Heart left ventricle (tissue), 16 donors: ENCODE results near the gene LAPTM5. TPM values are rescaled to one million over a fixed set of nuclear protein-coding genes. Genes with fewer than 3 reads are reported as not detected.

Source experiments
- ATAC-seq, 4 donors: fragments of 200-7000 bp; cut with Tn5 transposase; one replicate each; pipeline ENCODE4 v1.9.1; 2020 to 2022; ENCODE audit warnings: moderate library complexity in 4 of 4, mild to moderate bottlenecking in 3 of 4, moderate number of reproducible peaks in 1 of 4
- DNase-seq, 5 donors: peaks; one replicate each; pipeline ENCODE4 v3.0.0-alpha.2; 2020
- H3K27ac ChIP-seq, 12 donors: fragments of 200-600 bp; sonication (generic) in 4 of 12; one replicate each; pipeline versions ENCODE4 v1.5.0 to v1.8.0; 2016 to 2022; ENCODE audit warnings: mild to moderate bottlenecking in 2 of 12
- H3K27me3 ChIP-seq, 9 donors: fragments of 200-600 bp; sonication (generic) in 2 of 9; one replicate each; pipeline versions ENCODE4 v1.5.1 to v1.8.0; 2016 to 2022; ENCODE audit warnings: mild to moderate bottlenecking in 3 of 9
- H3K36me3 ChIP-seq, 9 donors: fragments of 200-600 bp; sonication (generic) in 2 of 9; one replicate each; pipeline versions ENCODE4 v1.5.0 to v1.8.0; 2018 to 2022; ENCODE audit warnings: mild to moderate bottlenecking in 2 of 9
- H3K4me1 ChIP-seq, 12 donors: fragments of 200-600 bp; sonication (generic) in 4 of 12; one replicate each; pipeline versions ENCODE4 v1.5.0 to v1.8.0; 2016 to 2022; ENCODE audit warnings: mild to moderate bottlenecking in 3 of 12
- H3K4me3 ChIP-seq, 12 donors: fragments of 200-600 bp; sonication (generic) in 4 of 12; one replicate each; pipeline versions ENCODE4 v1.5.0 to v1.8.0; 2017 to 2022; ENCODE audit warnings: mild to moderate bottlenecking in 9 of 12, moderate library complexity in 4 of 12
- H3K9me3 ChIP-seq, 12 donors: fragments of 200-600 bp; sonication (generic) in 4 of 12; one replicate each; pipeline versions ENCODE4 v1.5.0 to v1.8.0; 2016 to 2022; ENCODE audit warnings: mild to moderate bottlenecking in 1 of 12
- POLR2A ChIP-seq, 2 donors: fragments of 450-650 bp; IDR thresholded peaks; one replicate each; pipeline ENCODE4 v1.6.1; 2017; ENCODE audit warnings: antibody characterized with exemption in 2 of 2, mild to moderate bottlenecking in 2 of 2, moderate library complexity in 2 of 2
- WGBS, 4 donors: extraction: QIAGEN DNeasy Blood & Tissue Kit in 2 of 4; methylation state at CpG; one replicate each; pipeline versions ENCODE4 v1.1.5 to v1.1.7; 2013 to 2018; 5-methylcytosine and 5-hydroxymethylcytosine counted together
- intact Hi-C, 10 donors: fragments of 100-400 bp; cut with DNase I; formaldehyde crosslinking; loops; one replicate each; pipeline versions ENCODE4 v1.11.1 to v1.14.2; 2022
- polyA plus RNA-seq, 2 donors: library from polyadenylated mRNA; stranded (reverse); fragments of 200-250 nt; gene quantifications; one replicate each; pipeline ENCODE4 v1.2.3, GENCODE V29; 2013
- total RNA-seq, 9 donors: library from RNA; depleted of rRNA in 2 of 9; stranded (reverse); fragments of >200 nt in 2 of 9; fragmentation: NEBNext Ultra II Directional in 3 of 9; extraction: Animal tissue kit (Norgen Biotek cat#: 25700) in 3 of 9; gene quantifications; one replicate each; pipeline versions ENCODE4 v1.1.0 to v1.2.4, GENCODE V29; 2016 to 2023
- TF ChIP-seq, protein P1 (sequence below), 12 donors: fragments of 200-600 bp; sonication (generic) in 4 of 12; IDR thresholded peaks; one replicate each; pipeline versions ENCODE4 v1.5.0 to v1.8.0; 2018 to 2022; ENCODE audit warnings: antibody characterized with exemption in 12 of 12, mild to moderate bottlenecking in 5 of 12
- donor health status: ischemic (EF 13 %, LVEDD 7.1; RV severe dilation, severe dysfunction).
- donor health status: healthy with polysubstance abuse.
- donor health status: DM: no; HTN: yes; CAD: no.
- donor health status: DM: no; HTN: no; CAD: no.
- donor health status: ischemic (EF 25% LVEDD 6.9; RV normal size, moderate dysfunction).
- donor health status: ischemic (EF 25% LVEDD 5.7; RV mildly dilated, moderate dysfunction).
- donor health status: healthy.
- donor health status: DM: yes; HTN: yes; CAD: no.
- donor health status: ischemic (EF 35%, LVEDD 5.7; RV mildly dilated, moderate dysfunction).
- donor health status: nonischemic (EF 11% LVEDD 7.7; RV severe dilation, severe dysfunction).
- donor health status: DM: yes; HTN: yes; CAD: no.
- donor health status: PGD.
- donor health status: ischemic (EF 29% LVEDD 5.4; RV normal size, mild dysfunction).
- donor health status: nonischemic (EF 23%, LVEDD 6.1; RV moderate dilation, normal function).

LAPTM5 gene
- total and polyA plus RNA-seq, 11 donors: 6.9 to 260 (median 14.3) TPM

DNA sequence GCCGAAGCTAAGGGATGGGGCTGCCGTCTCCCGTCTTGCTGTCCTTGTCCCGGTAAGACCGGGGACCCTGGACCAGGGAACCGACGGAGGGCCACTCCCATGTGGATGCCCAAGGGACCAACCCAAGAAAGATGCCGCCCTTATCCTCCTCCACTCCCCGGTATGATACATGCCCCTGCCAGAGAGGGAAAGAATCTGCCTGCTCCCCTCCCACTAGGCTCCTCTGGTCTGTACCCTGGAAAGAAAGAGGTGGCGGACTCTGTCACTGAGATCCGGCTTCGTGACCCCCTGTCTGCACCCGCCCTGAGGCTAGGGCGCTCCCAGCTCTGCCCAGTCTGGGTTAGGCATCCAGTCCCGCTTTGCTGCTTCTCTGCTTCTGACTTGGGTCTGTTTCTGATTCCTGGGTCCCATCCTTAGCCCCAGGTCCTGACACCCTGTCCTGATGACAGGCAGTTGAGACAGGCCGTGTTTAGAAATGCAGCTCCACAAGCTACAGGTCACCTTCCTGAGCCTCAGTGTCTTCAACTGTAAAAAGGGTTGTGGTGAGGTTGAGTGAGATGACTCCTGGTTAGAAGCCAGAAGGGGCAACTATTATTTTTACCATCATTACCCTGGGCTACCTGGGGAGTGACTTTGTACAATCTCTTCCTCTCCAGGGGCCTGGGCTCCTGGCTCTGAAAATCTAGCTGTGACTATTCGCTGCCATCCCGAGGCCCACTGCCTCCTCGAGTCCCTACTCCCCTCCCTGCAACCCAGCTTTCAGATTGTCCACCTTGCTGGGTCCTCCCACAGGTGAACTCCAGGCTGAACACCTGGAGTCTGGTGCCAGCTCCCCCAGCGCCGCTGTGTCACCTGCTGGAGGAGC lies 37.9 kb downstream of the LAPTM5 start:
- WGBS, 4 donors: 31 to 55% (median 35%) methylated on average over 12 to 21 of the region's 21 CpGs
- Histone ChIP-seq H3K36me3 (peaks cover 0 to 4% (median 0%) of the 10 kb centered on the region in 9 donors), H3K27me3 (no peaks in the 10 kb centered on the region), H3K27ac (peak overlapping the region in 10 of 12 donors; percentile 80 to 100 (median 96)), H3K4me1 (peaks cover 0 to 15% (median 8%) of the 10 kb centered on the region in 12 donors), H3K9me3 (peaks cover 0 to 11% (median 3%) of the 10 kb centered on the region in 12 donors), H3K4me3 (peak overlapping the region in 11 of 12 donors; percentile 27 to 71 (median 57))
- no peak for TF ChIP-seq POLR2A (IDR thresholded peaks at IDR 0.05)
- TF ChIP-seq, protein P1, sequence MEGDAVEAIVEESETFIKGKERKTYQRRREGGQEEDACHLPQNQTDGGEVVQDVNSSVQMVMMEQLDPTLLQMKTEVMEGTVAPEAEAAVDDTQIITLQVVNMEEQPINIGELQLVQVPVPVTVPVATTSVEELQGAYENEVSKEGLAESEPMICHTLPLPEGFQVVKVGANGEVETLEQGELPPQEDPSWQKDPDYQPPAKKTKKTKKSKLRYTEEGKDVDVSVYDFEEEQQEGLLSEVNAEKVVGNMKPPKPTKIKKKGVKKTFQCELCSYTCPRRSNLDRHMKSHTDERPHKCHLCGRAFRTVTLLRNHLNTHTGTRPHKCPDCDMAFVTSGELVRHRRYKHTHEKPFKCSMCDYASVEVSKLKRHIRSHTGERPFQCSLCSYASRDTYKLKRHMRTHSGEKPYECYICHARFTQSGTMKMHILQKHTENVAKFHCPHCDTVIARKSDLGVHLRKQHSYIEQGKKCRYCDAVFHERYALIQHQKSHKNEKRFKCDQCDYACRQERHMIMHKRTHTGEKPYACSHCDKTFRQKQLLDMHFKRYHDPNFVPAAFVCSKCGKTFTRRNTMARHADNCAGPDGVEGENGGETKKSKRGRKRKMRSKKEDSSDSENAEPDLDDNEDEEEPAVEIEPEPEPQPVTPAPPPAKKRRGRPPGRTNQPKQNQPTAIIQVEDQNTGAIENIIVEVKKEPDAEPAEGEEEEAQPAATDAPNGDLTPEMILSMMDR (IDR thresholded peaks at IDR 0.05): no peak
- DNase-seq: peak in 2 of 5 donors; percentile 46 to 81
- no peak for ATAC-seq
- intact Hi-C loops: loop anchor here (1.0 to 10.0 kb wide), 13 partner anchors 59 to 1487 kb away; partner anchors contain the start of genes MECR (in 2 of the 10) and SDC3 (in 2 of the 10)

DNA sequence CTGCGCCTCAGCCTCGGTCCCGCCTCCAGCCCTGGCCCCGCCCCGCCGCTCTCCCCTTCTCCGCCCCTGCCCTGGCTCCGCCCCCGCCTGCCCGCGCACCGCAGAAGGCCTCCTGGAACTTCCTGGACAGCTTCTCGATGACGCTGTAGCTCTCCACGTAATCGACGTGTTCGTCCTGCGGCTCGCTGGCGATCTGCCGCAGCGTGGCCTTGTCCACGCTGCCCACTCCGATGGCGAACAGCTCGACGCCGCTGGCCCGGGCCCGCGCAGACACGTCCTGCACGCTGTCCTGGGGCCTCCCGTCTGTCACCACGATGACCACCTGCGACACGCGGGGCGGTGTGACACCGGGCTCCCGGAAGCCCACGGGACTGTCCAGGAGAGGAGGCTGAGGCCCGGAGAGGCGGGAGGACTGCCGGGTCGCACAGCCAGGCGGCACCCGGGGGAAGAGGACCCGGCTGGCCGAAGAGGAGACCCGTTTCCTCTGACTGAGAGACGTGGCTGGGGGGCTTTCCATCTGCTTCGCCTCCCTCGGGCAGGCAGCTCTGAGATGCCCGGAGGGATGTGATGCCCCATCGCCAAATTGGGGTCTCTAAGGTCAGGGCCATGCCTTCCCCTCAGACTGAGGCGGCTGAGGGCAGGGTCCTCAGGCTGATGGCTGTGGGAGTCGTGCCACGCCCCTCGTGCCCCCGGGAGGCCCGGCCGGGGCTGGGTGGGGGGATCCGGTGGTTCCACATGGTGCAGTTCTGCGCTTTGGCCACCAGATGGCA lies 38.8 kb downstream of the LAPTM5 start:
- 0 to 1% (median 0%) methylated on average over 2 to 66 of the region's 66 CpGs for WGBS, 4 donors
- TF ChIP-seq, protein P1 (IDR thresholded peaks at IDR 0.05): peak; percentile 95 to 99 (median 98)
- TF ChIP-seq POLR2A (IDR thresholded peaks at IDR 0.05): peak in 1 of 2 donors; percentile 73
- Histone ChIP-seq H3K9me3 (peaks cover 0 to 11% (median 3%) of the 10 kb centered on the region in 12 donors), H3K36me3 (no peaks in the 10 kb centered on the region), H3K27ac (peak overlapping the region; percentile 80 to 100 (median 95)), H3K27me3 (no peaks in the 10 kb centered on the region), H3K4me3 (peak overlapping the region; percentile 24 to 71 (median 56)), H3K4me1 (peaks cover 0 to 15% (median 8%) of the 10 kb centered on the region in 12 donors)
- intact Hi-C loops: loop anchor here in 9 of 10 donors (1.0 to 10.0 kb wide), 7 partner anchors 60 to 1487 kb away; partner anchors contain the start of genes MECR (in 2 of the 9) and SDC3 (in 1 of the 9)
- ATAC-seq: peak; percentile 73 to 88 (median 86)
- DNase-seq: peak in 4 of 5 donors; percentile 80 to 98 (median 86)

DNA sequence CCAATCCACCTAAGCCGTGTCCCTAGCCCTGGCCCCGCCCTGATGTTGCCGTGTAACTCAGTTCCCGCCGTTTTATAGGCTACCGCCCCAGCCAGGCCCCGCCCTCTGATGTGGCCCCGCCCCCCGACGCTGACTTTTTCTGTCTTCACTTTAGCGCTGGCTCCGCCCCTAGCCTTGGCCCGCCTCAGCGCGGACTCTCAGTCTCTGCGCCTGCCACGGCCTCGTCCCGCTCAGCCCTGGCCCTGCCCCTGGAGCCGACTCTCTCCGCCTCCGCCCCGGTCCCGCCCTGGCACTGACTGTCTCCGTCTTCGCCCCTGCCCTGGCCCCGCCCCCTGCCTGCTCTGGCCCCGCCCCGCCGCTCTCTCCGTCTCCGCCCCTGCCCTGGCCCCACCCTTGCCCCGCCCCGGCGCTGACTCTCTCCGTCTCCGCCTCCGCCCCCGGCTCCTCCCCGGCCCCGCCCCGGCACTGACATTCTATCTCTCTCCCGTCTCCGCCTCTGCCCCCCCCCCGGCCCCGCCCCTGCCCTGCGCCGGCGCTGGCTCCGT lies 39.4 kb downstream of the LAPTM5 start:
- peak overlapping the region in 11 of 12 donors; percentile 63 to 100 (median 73) for H3K27ac ChIP-seq
- peak overlapping the region in 11 of 12 donors; percentile 3 to 71 (median 49) for H3K4me3 ChIP-seq
- H3K4me1 ChIP-seq: peaks cover 0 to 15% (median 8%) of the 10 kb centered on the region in 12 donors
- H3K36me3 ChIP-seq: no peaks in the 10 kb centered on the region
- H3K9me3 ChIP-seq: peaks cover 0 to 11% (median 3%) of the 10 kb centered on the region in 12 donors
- TF ChIP-seq, protein P1 (IDR thresholded peaks at IDR 0.05): no peak
- TF ChIP-seq POLR2A (IDR thresholded peaks at IDR 0.05): peak in 1 of 2 donors; percentile 55
- intact Hi-C loops: loop anchor here in 5 of 10 donors (2.0 to 10.0 kb wide), 5 partner anchors 61 to 1486 kb away; partner anchors contain the start of genes MECR (in 2 of the 5) and SDC3 (in 1 of the 5)
- DNase-seq (peak; percentile 98 to 100 (median 99)), ATAC-seq (peak; percentile 87 to 91 (median 90))
- H3K27me3 ChIP-seq: no peaks in the 10 kb centered on the region
- WGBS, 4 donors: 0 to 2% (median 1%) methylated on average over 32 to 49 of the region's 50 CpGs
